ENCODE results near the gene PAF1.

PAF1 gene

GRCh38 chr19:39350156-39350555 is 40.8 kb downstream of the PAF1 start:
- no peak for TF ChIP-seq CTCF (IDR thresholded peaks at IDR 0.05; ENCODE audit: low read depth, low read length)
- no peak for DNase-seq (ENCODE audit: extremely low read depth, low read depth)

- no peak for DNase-seq (ENCODE audit: extremely low read depth, low read depth)
- TF ChIP-seq CTCF (IDR thresholded peaks at IDR 0.05; ENCODE audit: low read depth, low read length): no peak
Observed at GRCh38 chr19:39349326-39349725, 41.6 kb downstream of the PAF1 start.

GRCh38 chr19:39347332-39348164 is 43.4 kb downstream of the PAF1 start:
- TF ChIP-seq CTCF (IDR thresholded peaks at IDR 0.05; ENCODE audit: low read depth, low read length): no peak
- DNase-seq (ENCODE audit: extremely low read depth, low read depth): no peak

GRCh38 chr19:39345956-39346355 is 45.0 kb downstream of the PAF1 start:
- no peak; the same call in 1 of the 2 replicates for TF ChIP-seq CTCF (IDR thresholded peaks at IDR 0.05; ENCODE audit: low read depth, low read length)
- DNase-seq (ENCODE audit: extremely low read depth, low read depth): no peak

GRCh38 chr19:39342647-39343305 is 48.1 kb downstream of the PAF1 start:
- TF ChIP-seq CTCF (IDR thresholded peaks at IDR 0.05; ENCODE audit: low read depth, low read length): no peak
- DNase-seq (ENCODE audit: extremely low read depth, low read depth): no peak

GRCh38 chr19:39341719-39342604 is 48.9 kb downstream of the PAF1 start, which contains the start of gene SAMD4B:
TSS of gene SAMD4B (plus strand) at chr19:39342421. CDS start at chr19:39356894, 14,473 bp downstream.
- TF ChIP-seq CTCF (IDR thresholded peaks at IDR 0.05; ENCODE audit: low read depth, low read length): peak; percentile 56
- DNase-seq (ENCODE audit: extremely low read depth, low read depth): peak; percentile 97

Measured in AG09319 (cell line).